Tibial artery (tissue), 4 donors: ENCODE measurements around the gene VPS26B.

Source experiments
- DNase-seq, 2 donors: peaks; one replicate each; pipeline ENCODE4 v3.0.0-alpha.2; 2019
- H3K27ac ChIP-seq, 2 donors: fragments of 200-600 bp; sonication (generic) in 1 of 2; 1 replicate in 1 of 2; 2 replicates in 1 of 2; pipeline ENCODE4 v1.5.1; 2018 to 2019; ENCODE audit warnings: mild to moderate bottlenecking in 1 of 2
- H3K27me3 ChIP-seq, 2 donors: fragments of 200-600 bp; sonication (generic) in 1 of 2; one replicate each; pipeline versions ENCODE4 v1.5.1 to v1.6.0; 2016 to 2019
- H3K36me3 ChIP-seq, 3 donors: fragments of 200-600 bp; sonication (generic) in 2 of 3; one replicate each; pipeline ENCODE4 v1.5.1; 2016 to 2019; ENCODE audit warnings: mild to moderate bottlenecking in 2 of 3
- H3K4me1 ChIP-seq, 4 donors: fragments of 200-600 bp; sonication (generic) in 2 of 4; 1 replicate in 3 of 4; 2 replicates in 1 of 4; pipeline ENCODE4 v1.5.1; 2016 to 2019
- H3K4me3 ChIP-seq, 2 donors: fragments of 200-600 bp; sonication (generic) in 1 of 2; 1 replicate in 1 of 2; 2 replicates in 1 of 2; pipeline ENCODE4 v1.5.1; 2018 to 2019; ENCODE audit warnings: mild to moderate bottlenecking in 2 of 2
- H3K9me3 ChIP-seq, 3 donors: fragments of 200-600 bp; sonication (generic) in 1 of 3; one replicate each; pipeline ENCODE4 v1.5.1; 2016 to 2019
- CTCF ChIP-seq, 2 experiments: fragments of 200-600 bp in 1 of 2; fragments of 450-650 bp in 1 of 2; IDR thresholded peaks; one replicate each; pipeline ENCODE4 v1.5.1; 2017 to 2019; ENCODE audit warnings: antibody characterized with exemption in 2 of 2, mild to moderate bottlenecking in 1 of 2, moderate library complexity in 1 of 2
- intact Hi-C: fragments of 100-400 bp; cut with DNase I; formaldehyde crosslinking; loops from one replicate; pipeline ENCODE4 v1.15.0; 2023; ENCODE audit warnings: low total_unique reads

VPS26B gene

GRCh38 chr11:134287561-134287960 is 63.1 kb downstream of the VPS26B start:
- intact Hi-C loops = no loop called here
- Histone ChIP-seq H3K27ac (no peak overlapping the region), H3K4me1 (peaks cover 0 to 3% (median 0%) of the 10 kb centered on the region in 4 donors), H3K4me3 (no peak overlapping the region), H3K36me3 (no peaks in the 10 kb centered on the region), H3K9me3 (no peaks in the 10 kb centered on the region), H3K27me3 (peaks cover 0 to 3% of the 10 kb centered on the region in 2 donors)
- TF ChIP-seq CTCF (IDR thresholded peaks at IDR 0.05) = no peak
- DNase-seq = no peak

GRCh38 chr11:134288486-134288885 is 64.0 kb downstream of the VPS26B start:
- no peak for DNase-seq
- H3K27ac ChIP-seq = no peak overlapping the region
- H3K9me3 ChIP-seq = no peaks in the 10 kb centered on the region
- intact Hi-C loops = no loop called here
- no peaks in the 10 kb centered on the region for H3K36me3 ChIP-seq
- H3K27me3 ChIP-seq = peaks cover 0 to 6% of the 10 kb centered on the region in 2 donors
- no peaks in the 10 kb centered on the region for H3K4me1 ChIP-seq
- no peak overlapping the region for H3K4me3 ChIP-seq
- TF ChIP-seq CTCF (IDR thresholded peaks at IDR 0.05) = no peak

- no peak for DNase-seq
- no peak overlapping the region for H3K4me3 ChIP-seq
- no peak for TF ChIP-seq CTCF (IDR thresholded peaks at IDR 0.05)
- H3K4me1 ChIP-seq = no peaks in the 10 kb centered on the region
- no peak overlapping the region for H3K27ac ChIP-seq
- intact Hi-C loops = no loop called here
- H3K27me3 ChIP-seq = peaks cover 0 to 6% of the 10 kb centered on the region in 2 donors
- no peaks in the 10 kb centered on the region for H3K36me3 ChIP-seq
- no peaks in the 10 kb centered on the region for H3K9me3 ChIP-seq
Observed at GRCh38 chr11:134289167-134289566, 64.7 kb downstream of the VPS26B start.

GRCh38 chr11:134289789-134290188 is 65.3 kb downstream of the VPS26B start:
- DNase-seq = no peak
- no peaks in the 10 kb centered on the region for H3K9me3 ChIP-seq
- H3K27me3 ChIP-seq = peaks cover 0 to 6% of the 10 kb centered on the region in 2 donors
- H3K27ac ChIP-seq = no peak overlapping the region
- no peaks in the 10 kb centered on the region for H3K4me1 ChIP-seq
- no peaks in the 10 kb centered on the region for H3K36me3 ChIP-seq
- no peak for TF ChIP-seq CTCF (IDR thresholded peaks at IDR 0.05)
- intact Hi-C loops = no loop called here
- H3K4me3 ChIP-seq = no peak overlapping the region

GRCh38 chr11:134290646-134291045 is 66.2 kb downstream of the VPS26B start:
- H3K27ac ChIP-seq = no peak overlapping the region
- TF ChIP-seq CTCF (IDR thresholded peaks at IDR 0.05) = no peak
- H3K4me1 ChIP-seq = no peaks in the 10 kb centered on the region
- intact Hi-C loops = no loop called here
- H3K27me3 ChIP-seq = peaks cover 0 to 6% of the 10 kb centered on the region in 2 donors
- no peaks in the 10 kb centered on the region for H3K36me3 ChIP-seq
- no peak overlapping the region for H3K4me3 ChIP-seq
- no peaks in the 10 kb centered on the region for H3K9me3 ChIP-seq
- DNase-seq = no peak

GRCh38 chr11:134291196-134291595 is 66.7 kb downstream of the VPS26B start:
- Histone ChIP-seq H3K9me3 (no peaks in the 10 kb centered on the region), H3K27me3 (peaks cover 0 to 6% of the 10 kb centered on the region in 2 donors), H3K4me1 (no peaks in the 10 kb centered on the region), H3K36me3 (no peaks in the 10 kb centered on the region), H3K27ac (no peak overlapping the region), H3K4me3 (no peak overlapping the region)
- no peak for TF ChIP-seq CTCF (IDR thresholded peaks at IDR 0.05)
- intact Hi-C loops = no loop called here
- DNase-seq = no peak
